ENCODE measurements around the gene TM4SF4.

Gene TM4SF4

DNA sequence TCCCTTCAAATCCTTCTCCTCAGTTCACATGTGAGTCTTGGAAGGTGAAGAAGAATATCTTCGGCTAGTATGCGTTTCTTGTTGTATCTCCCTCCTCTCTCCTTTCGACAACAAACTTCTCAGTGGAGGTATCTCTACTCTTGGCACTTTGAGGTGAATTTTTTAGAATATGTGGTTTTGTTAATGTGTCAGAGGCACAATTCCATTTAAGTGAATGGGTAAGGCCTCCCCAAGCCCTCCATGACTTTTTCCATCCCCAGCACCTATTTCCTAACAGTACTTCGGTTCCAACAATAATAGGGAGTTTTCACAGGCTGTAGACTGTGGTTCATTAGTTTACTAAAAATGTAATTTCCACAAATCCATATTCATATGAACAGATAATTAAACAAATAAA lies 74.2 kb downstream of the TM4SF4 start:
- DNase-seq (ENCODE audit: low spot score) = no peak

DNA sequence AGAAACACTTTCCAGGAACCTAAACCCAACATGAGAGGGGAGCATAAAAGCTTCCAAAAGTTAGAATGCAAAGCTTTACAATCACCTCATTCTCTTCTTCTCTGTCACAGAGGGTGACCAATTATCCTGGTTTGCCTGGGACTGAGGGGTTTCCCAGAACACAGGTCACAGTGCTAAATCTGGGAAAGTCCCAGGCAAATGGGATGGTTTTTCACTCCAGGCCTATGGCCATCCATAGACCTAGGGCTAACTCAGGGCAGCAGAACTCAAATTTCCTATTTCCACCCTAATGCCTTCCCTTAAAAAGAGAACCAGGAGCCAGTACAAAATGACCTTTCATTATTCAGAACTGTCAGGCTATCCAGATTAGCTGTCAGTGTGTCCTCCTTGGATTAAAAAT lies 77.0 kb downstream of the TM4SF4 start:
- no peak for DNase-seq (ENCODE audit: low spot score)

DNA sequence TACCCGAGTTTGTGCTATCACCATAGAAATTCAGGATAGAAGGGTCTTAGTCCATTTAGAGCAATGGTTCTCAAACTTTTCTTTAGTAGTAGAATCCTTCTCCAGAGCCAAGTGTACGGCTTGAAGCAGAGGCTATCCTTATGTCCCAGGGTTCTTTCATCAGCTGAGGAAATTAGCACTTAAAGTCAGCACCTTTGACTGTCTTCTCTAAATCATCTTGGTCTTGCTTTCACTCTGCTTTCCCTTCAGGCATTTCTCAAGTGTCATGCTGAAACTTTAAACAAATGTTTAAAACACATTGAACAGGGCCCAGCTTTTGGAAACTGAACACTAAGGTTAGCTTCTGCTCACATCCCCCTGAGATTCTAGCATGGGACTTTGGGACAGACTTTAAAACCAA lies 78.2 kb downstream of the TM4SF4 start:
- DNase-seq (ENCODE audit: low spot score) = no peak
